ENCODE data around the gene SFT2D2. TPM values are rescaled to one million over a fixed set of nuclear protein-coding genes. Genes with fewer than 3 reads are reported as not detected.

Gene SFT2D2
- total RNA-seq, 1 experiment from 2014 or later, result 32.1 TPM

DNA sequence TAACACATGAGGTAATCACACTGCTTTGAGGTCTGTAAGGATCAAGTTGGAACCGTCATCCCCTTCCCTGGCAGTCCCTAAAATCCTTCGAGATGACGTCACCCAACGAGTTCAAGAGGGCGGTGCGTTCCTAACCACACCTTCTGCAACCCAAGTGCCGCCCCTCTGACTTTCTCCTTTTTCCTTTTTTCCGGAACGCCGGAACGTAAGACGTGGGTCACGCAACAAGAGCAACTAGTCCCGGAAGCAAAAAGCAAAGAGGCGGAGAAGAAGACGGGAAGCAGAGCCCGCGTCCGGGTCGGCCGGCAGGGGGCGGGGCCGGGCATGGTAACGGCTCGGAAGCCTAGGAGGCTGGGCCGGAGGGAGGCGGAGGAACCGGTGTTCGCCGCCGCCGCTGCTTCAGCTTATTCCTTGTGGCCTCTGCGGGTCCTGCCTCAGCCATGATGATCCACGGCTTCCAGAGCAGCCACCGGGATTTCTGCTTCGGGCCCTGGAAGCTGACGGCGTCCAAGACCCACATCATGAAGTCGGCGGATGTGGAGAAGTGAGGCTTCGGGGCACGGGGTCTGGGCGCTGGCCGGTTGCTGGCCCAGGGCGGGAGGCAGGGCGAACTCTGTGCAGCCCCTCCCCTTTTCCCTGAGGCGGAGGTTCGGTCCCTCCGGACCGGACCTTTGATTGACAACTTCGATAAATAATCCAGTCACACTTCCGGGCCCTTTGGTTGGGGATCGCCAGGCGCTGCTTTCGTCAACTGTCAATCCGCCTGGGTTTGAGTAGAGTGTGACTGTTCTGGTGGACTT lies 47.0 kb upstream of the SFT2D2 start, which contains the start of gene TIPRL:
TSS of gene TIPRL (plus strand) at position 325 of the 800 bp plus-strand sequence. CDS start at position 441, 116 bp downstream.
- no peak within 1 kb of the TSS for H2BK5ac ChIP-seq (ENCODE audit: insufficient read length, low read length)
- H3K56ac ChIP-seq (ENCODE audit: insufficient read length, low read depth, low read length), result no peak within 1 kb of the TSS
- H3K18ac ChIP-seq (ENCODE audit: insufficient read length, low read depth, low read length), result peak within 1 kb of the TSS; percentile 47
- no peak within 1 kb of the TSS for H4K8ac ChIP-seq (replicated peaks; ENCODE audit: insufficient read length, low read depth, low read length)
- 0 out of 2 replicates have a peak, but pooled peaks cover 2% of the 10 kb centered on the region for H3K4me1 ChIP-seq (ENCODE audit: insufficient read depth, low read length)
- Mint-ChIP-seq H3K4me1 (peaks cover 2% of the 10 kb centered on the region in 2 experiments; a peak in 3 of 4 replicates), H3K27ac (peak within 1 kb of the TSS in 1 of 3 experiments; percentile 39; a peak in 1 of 7 replicates), H3K4me3 (no peak within 1 kb of the TSS), H3K36me3 (ENCODE audit: insufficient read depth in 1 of 3, low read depth in 3 of 3) (no peaks in the 10 kb centered on the region), H3K27me3 (ENCODE audit: low read depth) (no peaks in the 10 kb centered on the region), H3K9me3 (peaks cover 0 to 3% of the 10 kb centered on the region in 2 experiments; a peak in 1 of 5 replicates)
- no peak within 1 kb of the TSS for H4K91ac ChIP-seq (ENCODE audit: insufficient read length, low read depth, low read length)
- no peak within 1 kb of the TSS for H3K23ac ChIP-seq (ENCODE audit: insufficient read length, low read depth, low read length)
- no peak within 1 kb of the TSS; the same call in 1 of the 2 replicates for H3K4ac ChIP-seq (ENCODE audit: low read depth, low read length)
- H2BK15ac ChIP-seq (ENCODE audit: low read depth, low read length), result no peak within 1 kb of the TSS; the same call in 1 of the 2 replicates
- H3K4me2 ChIP-seq (ENCODE audit: insufficient read depth, insufficient read length, low read length), result peak within 1 kb of the TSS; percentile 80
- peak; percentile 98 for DNase-seq
- WGBS (ENCODE audit: extremely low coverage, insufficient read length, low lambda C conversion rate), result no CpG with 5 or more reads among the region's 56 CpGs
- TF ChIP-seq, protein P1, sequence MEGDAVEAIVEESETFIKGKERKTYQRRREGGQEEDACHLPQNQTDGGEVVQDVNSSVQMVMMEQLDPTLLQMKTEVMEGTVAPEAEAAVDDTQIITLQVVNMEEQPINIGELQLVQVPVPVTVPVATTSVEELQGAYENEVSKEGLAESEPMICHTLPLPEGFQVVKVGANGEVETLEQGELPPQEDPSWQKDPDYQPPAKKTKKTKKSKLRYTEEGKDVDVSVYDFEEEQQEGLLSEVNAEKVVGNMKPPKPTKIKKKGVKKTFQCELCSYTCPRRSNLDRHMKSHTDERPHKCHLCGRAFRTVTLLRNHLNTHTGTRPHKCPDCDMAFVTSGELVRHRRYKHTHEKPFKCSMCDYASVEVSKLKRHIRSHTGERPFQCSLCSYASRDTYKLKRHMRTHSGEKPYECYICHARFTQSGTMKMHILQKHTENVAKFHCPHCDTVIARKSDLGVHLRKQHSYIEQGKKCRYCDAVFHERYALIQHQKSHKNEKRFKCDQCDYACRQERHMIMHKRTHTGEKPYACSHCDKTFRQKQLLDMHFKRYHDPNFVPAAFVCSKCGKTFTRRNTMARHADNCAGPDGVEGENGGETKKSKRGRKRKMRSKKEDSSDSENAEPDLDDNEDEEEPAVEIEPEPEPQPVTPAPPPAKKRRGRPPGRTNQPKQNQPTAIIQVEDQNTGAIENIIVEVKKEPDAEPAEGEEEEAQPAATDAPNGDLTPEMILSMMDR (conservative IDR thresholded peaks at IDR 0.05), result peak; percentile 78
- no peaks in the 10 kb centered on the region for H4K20me1 ChIP-seq (ENCODE audit: control insufficient read depth, insufficient read depth, insufficient read length)
- no peak within 1 kb of the TSS for H2AK5ac ChIP-seq (ENCODE audit: insufficient read length, low read length)
- peaks cover 6% of the 10 kb centered on the region for H3K23me2 ChIP-seq (ENCODE audit: insufficient read length, low read depth, low read length, poor library complexity, severe bottlenecking)
- H2BK12ac ChIP-seq (ENCODE audit: insufficient read length, low read depth, low read length), result no peak within 1 kb of the TSS
- H2AFZ ChIP-seq (ENCODE audit: low read length), result peak within 1 kb of the TSS; percentile 71
- peak within 1 kb of the TSS; percentile 2 for H4K5ac ChIP-seq (ENCODE audit: insufficient read length, low read depth, low read length)
- H3K9ac ChIP-seq (ENCODE audit: extremely low read depth, insufficient read length, low read length), result peak within 1 kb of the TSS; percentile 78
- H3K79me2 ChIP-seq (ENCODE audit: insufficient read depth, low read length), result no peaks in the 10 kb centered on the region
- no peaks in the 10 kb centered on the region for H3K27me3 ChIP-seq (ENCODE audit: insufficient read depth, low read length)
- no peak within 1 kb of the TSS for H2BK20ac ChIP-seq (ENCODE audit: low read depth, low read length, poor library complexity, severe bottlenecking)
- no peak within 1 kb of the TSS for H2BK120ac ChIP-seq (ENCODE audit: low read depth, low read length, poor library complexity, severe bottlenecking)
- peak within 1 kb of the TSS; percentile 14 for H3K27ac ChIP-seq (ENCODE audit: insufficient read length, low read depth, low read length)
- peak within 1 kb of the TSS; percentile 67; the same call in 1 of the 2 replicates for H3K14ac ChIP-seq (ENCODE audit: insufficient read depth, low read length)
- H3T11ph ChIP-seq (ENCODE audit: low read length), result no peak within 1 kb of the TSS
- no peaks in the 10 kb centered on the region for H3K9me3 ChIP-seq (ENCODE audit: control insufficient read depth, low read depth, low read length)
- no peaks in the 10 kb centered on the region for H3K79me1 ChIP-seq (ENCODE audit: insufficient read depth, low read depth, low read length, poor library complexity, severe bottlenecking)

All from H9 (cell line).